Astrocyte (in vitro differentiated cells and primary cell): Measurements from ENCODE around the gene CORIN. TPM values are rescaled to one million over a fixed set of nuclear protein-coding genes. Genes with fewer than 3 reads are reported as not detected.

Experiments used
- DNase-seq: peaks from one replicate; pipeline ENCODE4 v3.0.0-alpha.2; 2010; ENCODE audit warnings: low read depth
- FAIRE-seq: peaks from 2 replicates; lab custom pipeline; 2011; peaks lifted over from hg19 to GRCh38; lab: Jason Lieb, UNC
- H2AFZ ChIP-seq: 2 replicates; pipeline ENCODE4 v1.6.0; 2012; ENCODE audit warnings: low read depth, low read length, inconsistent platforms
- H3K27ac ChIP-seq: 2 replicates; pipeline ENCODE4 v1.5.1; 2011; ENCODE audit warnings: low read depth, low read length, inconsistent platforms
- H3K27me3 ChIP-seq: 2 replicates; pipeline ENCODE4 v1.6.0; 2011; ENCODE audit warnings: low read length, inconsistent platforms; ENCODE audit not compliant: insufficient read depth
- H3K36me3 ChIP-seq: 2 replicates; pipeline ENCODE4 v1.5.1; 2011; ENCODE audit warnings: low read length, inconsistent platforms; ENCODE audit not compliant: insufficient read depth
- H3K4me1 ChIP-seq: 2 replicates; pipeline ENCODE4 v1.5.1; 2011; ENCODE audit warnings: low read length, inconsistent platforms; ENCODE audit not compliant: insufficient read depth
- H3K4me2 ChIP-seq: 2 replicates; pipeline ENCODE4 v1.6.0; 2012; ENCODE audit warnings: low read length, inconsistent platforms
- H3K4me3 ChIP-seq: 2 replicates; pipeline ENCODE4 v1.5.1; 2011; ENCODE audit warnings: low read depth, mild to moderate bottlenecking, low read length, inconsistent platforms; ENCODE audit not compliant: insufficient read depth
- H3K79me2 ChIP-seq: 2 replicates; pipeline ENCODE4 v1.6.0; 2012; ENCODE audit warnings: mild to moderate bottlenecking, low read length, inconsistent platforms; ENCODE audit not compliant: insufficient read depth
- H3K9ac ChIP-seq: 2 replicates; pipeline ENCODE4 v1.6.0; 2012; ENCODE audit warnings: mild to moderate bottlenecking, low read length, inconsistent platforms
- H3K9me3 ChIP-seq: 2 replicates; pipeline ENCODE4 v1.5.1; 2012; ENCODE audit warnings: low read depth, mild to moderate bottlenecking, low read length, inconsistent platforms; ENCODE audit not compliant: insufficient read depth
- H4K20me1 ChIP-seq: 2 replicates; pipeline ENCODE4 v1.6.0; 2012; ENCODE audit warnings: low read length, inconsistent platforms; ENCODE audit not compliant: insufficient read depth
- H3K27ac Mint-ChIP-seq: one replicate; pipeline ENCODE4 v1.8.0; 2021; ENCODE audit warnings: mild to moderate bottlenecking, mixed read lengths; ENCODE audit not compliant: unreplicated experiment
- H3K27me3 Mint-ChIP-seq: one replicate; pipeline ENCODE4 v1.8.0; 2021; ENCODE audit warnings: low read depth, mixed read lengths; ENCODE audit not compliant: unreplicated experiment
- H3K36me3 Mint-ChIP-seq: one replicate; pipeline ENCODE4 v1.8.0; 2021; ENCODE audit warnings: low read depth, mixed read lengths; ENCODE audit not compliant: unreplicated experiment
- H3K4me1 Mint-ChIP-seq: one replicate; pipeline ENCODE4 v1.8.0; 2021; ENCODE audit warnings: low read depth, mixed read lengths; ENCODE audit not compliant: unreplicated experiment
- H3K4me3 Mint-ChIP-seq: one replicate; pipeline ENCODE4 v1.8.0; 2021; ENCODE audit warnings: mild to moderate bottlenecking, moderate library complexity, mixed read lengths; ENCODE audit not compliant: unreplicated experiment
- H3K9me3 Mint-ChIP-seq: one replicate; pipeline ENCODE4 v1.8.0; 2021; ENCODE audit warnings: mild to moderate bottlenecking, mixed read lengths; ENCODE audit not compliant: unreplicated experiment
- EZH2 ChIP-seq: IDR thresholded peaks from 2 replicates; pipeline ENCODE4 v1.6.1; 2012; ENCODE audit warnings: mild to moderate bottlenecking, low read length, inconsistent platforms; ENCODE audit not compliant: insufficient read depth
- total RNA-seq: library from RNA; stranded (reverse); gene quantifications from 2 replicates; pipeline ENCODE4 v1.2.1, GENCODE V29; 2021
- TF ChIP-seq, protein P1 (sequence below): IDR thresholded peaks from 2 replicates; pipeline ENCODE4 v1.5.1; 2011; ENCODE audit warnings: low read depth, mild to moderate bottlenecking, inconsistent platforms, low read length, moderate library complexity; ENCODE audit not compliant: insufficient read depth

The CORIN gene
- total RNA-seq, 1 donor from 2014 or later, result 0.20 TPM

DNA sequence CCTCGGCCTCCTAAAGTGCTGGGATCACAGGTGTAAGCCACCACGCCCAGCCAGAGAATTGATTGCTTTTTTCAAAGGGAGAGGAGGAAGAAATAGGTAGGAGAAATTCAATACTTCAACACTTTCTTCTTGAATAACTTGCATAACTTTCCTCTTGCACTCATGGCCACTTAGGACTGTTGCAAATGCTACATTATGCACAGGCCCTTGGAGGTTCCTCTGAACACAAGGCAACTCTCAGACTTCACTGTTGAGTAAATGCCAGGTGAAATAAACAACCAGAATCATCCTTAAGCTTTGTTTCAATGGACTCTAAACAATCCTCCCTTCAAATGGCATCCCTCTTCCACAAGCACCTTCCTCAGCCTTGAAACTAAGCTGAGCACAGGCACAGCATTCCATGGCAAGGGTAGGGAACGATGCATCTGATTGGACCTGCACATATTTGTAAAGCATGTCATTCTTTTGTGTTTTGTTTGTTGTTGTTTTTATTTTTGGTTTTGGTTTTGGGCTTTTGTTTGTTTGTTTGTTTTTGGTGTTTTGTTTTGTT lies 28.1 kb downstream of the CORIN start:
- Histone ChIP-seq H3K9ac (no peak overlapping the region), H4K20me1 (no peaks in the 10 kb centered on the region), H2AFZ (no peak overlapping the region), H3K4me2 (no peak overlapping the region), H3K4me3 (no peak overlapping the region), H3K79me2 (no peaks in the 10 kb centered on the region), H3K36me3 (no peaks in the 10 kb centered on the region), H3K27ac (no peak overlapping the region), H3K9me3 (no peaks in the 10 kb centered on the region), H3K4me1 (no peaks in the 10 kb centered on the region), H3K27me3 (no peaks in the 10 kb centered on the region)
- FAIRE-seq (no peak), DNase-seq (no peak)
- TF ChIP-seq EZH2, result no peak
- TF ChIP-seq, protein P1, sequence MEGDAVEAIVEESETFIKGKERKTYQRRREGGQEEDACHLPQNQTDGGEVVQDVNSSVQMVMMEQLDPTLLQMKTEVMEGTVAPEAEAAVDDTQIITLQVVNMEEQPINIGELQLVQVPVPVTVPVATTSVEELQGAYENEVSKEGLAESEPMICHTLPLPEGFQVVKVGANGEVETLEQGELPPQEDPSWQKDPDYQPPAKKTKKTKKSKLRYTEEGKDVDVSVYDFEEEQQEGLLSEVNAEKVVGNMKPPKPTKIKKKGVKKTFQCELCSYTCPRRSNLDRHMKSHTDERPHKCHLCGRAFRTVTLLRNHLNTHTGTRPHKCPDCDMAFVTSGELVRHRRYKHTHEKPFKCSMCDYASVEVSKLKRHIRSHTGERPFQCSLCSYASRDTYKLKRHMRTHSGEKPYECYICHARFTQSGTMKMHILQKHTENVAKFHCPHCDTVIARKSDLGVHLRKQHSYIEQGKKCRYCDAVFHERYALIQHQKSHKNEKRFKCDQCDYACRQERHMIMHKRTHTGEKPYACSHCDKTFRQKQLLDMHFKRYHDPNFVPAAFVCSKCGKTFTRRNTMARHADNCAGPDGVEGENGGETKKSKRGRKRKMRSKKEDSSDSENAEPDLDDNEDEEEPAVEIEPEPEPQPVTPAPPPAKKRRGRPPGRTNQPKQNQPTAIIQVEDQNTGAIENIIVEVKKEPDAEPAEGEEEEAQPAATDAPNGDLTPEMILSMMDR, result no peak
- H3K27me3 Mint-ChIP-seq, result no peaks in the 10 kb centered on the region
- H3K27ac Mint-ChIP-seq, result no peak overlapping the region
- no peaks in the 10 kb centered on the region for H3K4me1 Mint-ChIP-seq
- no peaks in the 10 kb centered on the region for H3K36me3 Mint-ChIP-seq
- H3K4me3 Mint-ChIP-seq, result no peak overlapping the region
- H3K9me3 Mint-ChIP-seq, result no peaks in the 10 kb centered on the region

DNA sequence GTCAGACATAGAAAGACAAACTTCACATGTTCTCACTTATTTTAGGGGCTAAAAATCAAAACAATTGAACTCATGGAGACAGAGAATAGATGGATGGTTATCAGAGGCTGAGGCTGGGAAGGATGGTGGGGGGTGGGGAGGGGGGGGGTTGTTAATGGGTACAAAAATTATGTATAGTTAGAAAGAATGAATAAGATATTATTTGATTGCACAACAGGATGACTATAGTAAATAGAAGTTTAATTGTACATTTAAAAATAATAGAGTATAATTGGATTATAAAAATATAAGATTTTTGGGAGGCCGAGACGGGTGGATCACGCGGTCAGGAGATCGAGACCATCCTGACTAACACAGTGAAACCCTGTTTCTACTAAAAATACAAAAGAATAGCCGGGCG lies 33.3 kb downstream of the CORIN start:
- Histone ChIP-seq H2AFZ (no peak overlapping the region), H4K20me1 (no peaks in the 10 kb centered on the region), H3K9me3 (no peaks in the 10 kb centered on the region), H3K4me3 (no peak overlapping the region), H3K9ac (no peak overlapping the region), H3K36me3 (no peaks in the 10 kb centered on the region), H3K4me1 (no peaks in the 10 kb centered on the region), H3K79me2 (no peaks in the 10 kb centered on the region), H3K4me2 (no peak overlapping the region), H3K27me3 (no peaks in the 10 kb centered on the region), H3K27ac (no peak overlapping the region)
- Mint-ChIP-seq H3K4me3 (no peak overlapping the region), H3K4me1 (no peaks in the 10 kb centered on the region), H3K27me3 (no peaks in the 10 kb centered on the region), H3K9me3 (peaks cover 1% of the 10 kb centered on the region), H3K27ac (no peak overlapping the region), H3K36me3 (no peaks in the 10 kb centered on the region)
- DNase-seq (no peak), FAIRE-seq (no peak)
- TF ChIP-seq, protein P1, result no peak
- TF ChIP-seq EZH2, result no peak

DNA sequence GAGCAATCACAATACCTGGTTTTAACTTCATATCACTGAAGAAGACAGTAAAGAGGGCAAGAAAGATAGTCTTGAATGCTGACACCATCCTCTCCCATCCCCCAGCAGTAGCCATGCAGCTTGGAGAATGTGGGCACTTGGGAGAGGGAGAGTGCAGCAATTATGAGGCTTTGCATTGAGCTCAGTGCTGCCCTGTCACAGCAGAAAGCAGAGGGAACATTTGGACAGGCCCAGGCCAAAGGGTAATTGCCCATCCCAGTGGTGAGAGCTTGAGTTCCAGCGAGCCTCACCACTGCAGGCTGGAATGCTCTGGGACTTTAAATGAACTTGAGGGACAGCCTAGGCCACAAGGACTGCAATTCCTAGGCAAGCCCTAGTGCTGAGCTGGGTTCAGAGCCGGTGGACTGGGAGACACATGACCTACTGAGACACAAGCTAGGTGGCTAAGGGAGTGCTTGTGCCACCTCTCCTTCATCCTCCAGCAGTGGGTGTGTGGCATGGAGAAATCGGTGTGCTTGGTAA lies 36.3 kb downstream of the CORIN start:
- Histone ChIP-seq H3K27me3 (no peaks in the 10 kb centered on the region), H3K27ac (no peak overlapping the region), H3K79me2 (no peaks in the 10 kb centered on the region), H3K4me2 (no peak overlapping the region), H3K36me3 (no peaks in the 10 kb centered on the region), H4K20me1 (no peaks in the 10 kb centered on the region), H3K9ac (no peak overlapping the region), H3K4me3 (no peak overlapping the region), H2AFZ (no peak overlapping the region), H3K9me3 (no peaks in the 10 kb centered on the region), H3K4me1 (no peaks in the 10 kb centered on the region)
- no peak for DNase-seq
- no peak for FAIRE-seq
- H3K36me3 Mint-ChIP-seq, result no peaks in the 10 kb centered on the region
- H3K4me3 Mint-ChIP-seq, result no peak overlapping the region
- H3K27ac Mint-ChIP-seq, result no peak overlapping the region
- no peaks in the 10 kb centered on the region for H3K27me3 Mint-ChIP-seq
- no peak for TF ChIP-seq EZH2
- TF ChIP-seq, protein P1, result no peak
- H3K4me1 Mint-ChIP-seq, result no peaks in the 10 kb centered on the region
- peaks cover 1% of the 10 kb centered on the region for H3K9me3 Mint-ChIP-seq
